Measurements from ENCODE around the gene CCPG1. TPM values are rescaled to one million over a fixed set of nuclear protein-coding genes. Genes with fewer than 3 reads are reported as not detected.

Gene CCPG1
- total RNA-seq, 1 donor from 2014 or later: 9.6 TPM

- Mint-ChIP-seq H3K9me3 (no peaks in the 10 kb centered on the region), H3K27ac (ENCODE audit: unreplicated experiment) (no peak overlapping the region), H3K4me1 (no peaks in the 10 kb centered on the region), H3K36me3 (ENCODE audit: low read depth) (no peaks in the 10 kb centered on the region), H3K4me3 (no peak overlapping the region), H3K27me3 (ENCODE audit: low read depth) (no peaks in the 10 kb centered on the region)
- no peak for DNase-seq (ENCODE audit: low read depth, low spot score)
- TF ChIP-seq CTCF (conservative IDR thresholded peaks at IDR 0.05): no peak
Measured at GRCh38 chr15:55366981-55367380, 41.2 kb downstream of the CCPG1 start.

GRCh38 chr15:55362641-55363040 is 45.5 kb downstream of the CCPG1 start:
- no peaks in the 10 kb centered on the region for H3K27me3 Mint-ChIP-seq (ENCODE audit: low read depth)
- H3K4me3 Mint-ChIP-seq: no peak overlapping the region
- DNase-seq (ENCODE audit: low read depth, low spot score): no peak
- peaks cover 2% of the 10 kb centered on the region for H3K36me3 Mint-ChIP-seq (ENCODE audit: low read depth)
- H3K9me3 Mint-ChIP-seq: no peaks in the 10 kb centered on the region
- TF ChIP-seq CTCF (conservative IDR thresholded peaks at IDR 0.05): no peak
- H3K27ac Mint-ChIP-seq (ENCODE audit: unreplicated experiment): no peak overlapping the region
- H3K4me1 Mint-ChIP-seq: no peaks in the 10 kb centered on the region

- no peak overlapping the region for H3K27ac Mint-ChIP-seq (ENCODE audit: unreplicated experiment)
- H3K4me1 Mint-ChIP-seq: no peaks in the 10 kb centered on the region
- no peak for DNase-seq (ENCODE audit: low read depth, low spot score)
- no peaks in the 10 kb centered on the region for H3K9me3 Mint-ChIP-seq
- no peak for TF ChIP-seq CTCF (conservative IDR thresholded peaks at IDR 0.05)
- H3K36me3 Mint-ChIP-seq (ENCODE audit: low read depth): peaks cover 10% of the 10 kb centered on the region
- H3K4me3 Mint-ChIP-seq: no peak overlapping the region
- no peaks in the 10 kb centered on the region for H3K27me3 Mint-ChIP-seq (ENCODE audit: low read depth)
Measured at GRCh38 chr15:55361048-55361447, 47.1 kb downstream of the CCPG1 start.

GRCh38 chr15:55360256-55360655 is 47.9 kb downstream of the CCPG1 start:
- Mint-ChIP-seq H3K4me3 (no peak overlapping the region), H3K27ac (ENCODE audit: unreplicated experiment) (no peak overlapping the region), H3K9me3 (no peaks in the 10 kb centered on the region), H3K4me1 (no peaks in the 10 kb centered on the region), H3K36me3 (ENCODE audit: low read depth) (peaks cover 10% of the 10 kb centered on the region), H3K27me3 (ENCODE audit: low read depth) (no peaks in the 10 kb centered on the region)
- no peak for TF ChIP-seq CTCF (conservative IDR thresholded peaks at IDR 0.05)
- DNase-seq (ENCODE audit: low read depth, low spot score): no peak

- Mint-ChIP-seq H3K27me3 (ENCODE audit: low read depth) (no peaks in the 10 kb centered on the region), H3K4me1 (no peaks in the 10 kb centered on the region), H3K4me3 (no peak overlapping the region), H3K9me3 (no peaks in the 10 kb centered on the region), H3K27ac (ENCODE audit: unreplicated experiment) (peak overlapping the region; percentile 41), H3K36me3 (ENCODE audit: low read depth) (peaks cover 10% of the 10 kb centered on the region)
- TF ChIP-seq CTCF (conservative IDR thresholded peaks at IDR 0.05): no peak
- DNase-seq (ENCODE audit: low read depth, low spot score): no peak
Measured at GRCh38 chr15:55358471-55358870, 49.7 kb downstream of the CCPG1 start.

GRCh38 chr15:55357774-55358173 is 50.4 kb downstream of the CCPG1 start:
- no peak for DNase-seq (ENCODE audit: low read depth, low spot score)
- Mint-ChIP-seq H3K4me1 (no peaks in the 10 kb centered on the region), H3K27me3 (ENCODE audit: low read depth) (no peaks in the 10 kb centered on the region), H3K36me3 (ENCODE audit: low read depth) (peaks cover 10% of the 10 kb centered on the region), H3K27ac (ENCODE audit: unreplicated experiment) (no peak overlapping the region), H3K4me3 (no peak overlapping the region), H3K9me3 (no peaks in the 10 kb centered on the region)
- TF ChIP-seq CTCF (conservative IDR thresholded peaks at IDR 0.05): no peak
